ENCODE data around the gene ZDHHC16. TPM values are rescaled to one million over a fixed set of nuclear protein-coding genes. Genes with fewer than 3 reads are reported as not detected.
"Not testable (repeated sequence)": the region's sequence is repeated elsewhere in the genome, so short reads cannot be mapped to it uniquely, and the experiment has no call there.

Gene ZDHHC16
- 10 to 100 TPM; 35.8 to 36.2 TPM for total RNA-seq

DNA sequence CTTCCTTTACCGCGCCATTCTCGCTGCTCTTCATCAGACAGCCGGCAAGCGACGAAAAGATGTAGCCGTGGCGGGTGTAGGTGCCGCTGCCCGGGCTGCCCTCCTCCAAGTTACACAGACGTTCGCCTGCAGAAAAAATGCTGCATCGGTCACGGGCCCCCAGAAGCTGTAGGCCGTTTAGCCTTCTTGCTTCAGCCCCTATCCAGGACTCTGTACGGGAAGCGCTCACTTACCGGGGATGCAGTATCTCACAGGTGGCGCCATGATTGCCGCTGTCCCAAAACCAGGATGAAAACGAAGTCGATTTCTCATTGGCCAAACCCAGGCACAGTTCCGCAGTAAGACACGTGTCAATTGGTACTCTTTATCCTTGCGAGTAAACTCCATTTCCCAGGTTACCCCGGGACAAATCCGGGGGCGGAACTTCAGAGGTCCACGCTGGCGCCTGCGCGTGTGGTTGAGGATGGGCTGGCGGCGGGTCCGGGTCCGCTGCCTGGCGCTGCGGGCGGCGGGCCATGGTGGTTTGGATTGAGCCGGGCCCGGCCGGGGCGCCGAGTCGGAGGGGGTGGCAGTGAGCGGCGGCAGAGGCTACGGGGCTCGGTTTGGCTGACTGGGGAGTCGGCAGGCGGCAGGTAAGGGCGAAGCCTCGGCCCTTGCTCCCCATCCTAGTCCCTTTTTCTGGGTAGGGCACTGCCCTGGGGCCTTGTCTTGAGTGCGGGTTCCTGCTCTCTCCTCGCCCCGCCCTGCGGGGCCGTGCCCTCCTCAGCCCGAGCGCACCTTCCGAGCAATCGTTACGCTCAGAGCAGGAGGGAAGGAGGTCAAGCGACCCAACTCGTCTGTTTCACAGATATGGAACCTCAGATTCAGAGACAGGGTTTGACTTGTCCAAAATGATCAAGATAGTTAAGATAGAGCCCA, at the start of gene ZDHHC16, which contains the start of gene EXOSC1:
Gene ZDHHC16 (plus strand): TSS at position 454 of the 918 bp plus-strand sequence. CDS start 5,501 bp downstream, outside the sequence.
Gene EXOSC1 (minus strand): TSS at position 285 of the 918 bp plus-strand sequence. CDS start 21 bp downstream, at position 264.
- ATAC-seq (peak; percentile 98), DNase-seq (peak; percentile 94)
- Mint-ChIP-seq H3K4me1 (ENCODE audit: low read depth) (peaks cover 40% of the 10 kb centered on the region), H3K27ac (peak within 1 kb of the TSS; percentile 92), H3K9me3 (ENCODE audit: insufficient read depth) (no peaks in the 10 kb centered on the region), H3K4me3 (peak within 1 kb of the TSS; percentile 98), H3K27me3 (ENCODE audit: low read depth) (no peaks in the 10 kb centered on the region), H3K36me3 (ENCODE audit: low read depth) (peaks cover 22% of the 10 kb centered on the region)
- CTCF ChIA-PET, result interaction anchor here (1.1 to 1.7 kb wide), 5 partner anchors 9 to 45 kb away, joined by 3 to 5 read pairs (median 3); no protein-coding TSS in a partner anchor
- POLR2A ChIA-PET, result interaction anchor here (0.5 to 1.5 kb wide), 3 partner anchors 32 to 185 kb away, joined by 3 to 4 read pairs (median 3); no protein-coding TSS in a partner anchor

DNA sequence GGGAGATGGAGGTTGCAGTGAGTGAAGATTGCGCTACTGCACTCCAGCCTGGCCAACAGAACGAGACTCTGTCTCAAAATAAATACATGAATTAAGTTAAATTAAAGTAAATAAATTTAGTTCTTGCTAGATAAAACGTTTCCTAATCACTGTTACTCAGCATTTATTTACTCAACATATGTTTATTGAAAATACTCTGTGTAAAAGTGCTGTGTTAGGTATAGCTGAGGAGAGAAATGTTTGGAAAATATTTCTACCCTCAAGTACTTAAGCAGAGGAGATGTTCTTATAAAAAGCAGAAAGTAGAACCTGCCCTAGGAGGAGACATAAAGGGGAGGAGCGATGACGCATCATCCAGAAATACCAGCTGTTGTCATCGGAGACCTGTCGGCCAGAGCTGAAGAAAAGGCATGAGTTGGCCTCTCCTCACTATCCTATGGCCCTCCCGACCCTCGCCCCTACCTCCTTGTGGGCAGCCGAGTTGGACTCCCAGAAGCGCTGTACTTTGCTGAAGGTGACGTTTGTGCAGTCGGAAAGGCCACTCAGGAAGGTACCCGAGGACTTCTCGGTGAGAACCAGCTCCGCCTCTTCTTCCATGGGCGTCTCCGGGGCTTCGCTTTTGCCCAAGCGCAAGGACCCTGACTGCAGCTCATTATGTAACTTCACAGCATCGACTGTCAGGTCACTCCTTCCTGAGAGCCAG, 46.0 kb upstream of the ZDHHC16 start:
- POLR2A ChIA-PET, result interaction anchor here (0.5 to 2.6 kb wide), 9 partner anchors 10 to 121 kb away, joined by 3 to 10 read pairs (median 3); partner anchors contain the start of gene FRAT1
- no peaks in the 10 kb centered on the region for H3K27me3 Mint-ChIP-seq (ENCODE audit: low read depth)
- peak; percentile 6 for ATAC-seq
- peak overlapping the region; percentile 95 for H3K4me3 Mint-ChIP-seq
- H3K36me3 Mint-ChIP-seq (ENCODE audit: low read depth), result peaks cover 7% of the 10 kb centered on the region
- peak; percentile 60 for DNase-seq
- peaks cover 19% of the 10 kb centered on the region for H3K4me1 Mint-ChIP-seq (ENCODE audit: low read depth)
- peak overlapping the region; percentile 96 for H3K27ac Mint-ChIP-seq
- CTCF ChIA-PET, result interaction anchor here (0.9 to 4.9 kb wide), 12 partner anchors 8 to 327 kb away, joined by 3 to 39 read pairs (median 6); no protein-coding TSS in a partner anchor
- H3K9me3 Mint-ChIP-seq (ENCODE audit: insufficient read depth), result no peaks in the 10 kb centered on the region

DNA sequence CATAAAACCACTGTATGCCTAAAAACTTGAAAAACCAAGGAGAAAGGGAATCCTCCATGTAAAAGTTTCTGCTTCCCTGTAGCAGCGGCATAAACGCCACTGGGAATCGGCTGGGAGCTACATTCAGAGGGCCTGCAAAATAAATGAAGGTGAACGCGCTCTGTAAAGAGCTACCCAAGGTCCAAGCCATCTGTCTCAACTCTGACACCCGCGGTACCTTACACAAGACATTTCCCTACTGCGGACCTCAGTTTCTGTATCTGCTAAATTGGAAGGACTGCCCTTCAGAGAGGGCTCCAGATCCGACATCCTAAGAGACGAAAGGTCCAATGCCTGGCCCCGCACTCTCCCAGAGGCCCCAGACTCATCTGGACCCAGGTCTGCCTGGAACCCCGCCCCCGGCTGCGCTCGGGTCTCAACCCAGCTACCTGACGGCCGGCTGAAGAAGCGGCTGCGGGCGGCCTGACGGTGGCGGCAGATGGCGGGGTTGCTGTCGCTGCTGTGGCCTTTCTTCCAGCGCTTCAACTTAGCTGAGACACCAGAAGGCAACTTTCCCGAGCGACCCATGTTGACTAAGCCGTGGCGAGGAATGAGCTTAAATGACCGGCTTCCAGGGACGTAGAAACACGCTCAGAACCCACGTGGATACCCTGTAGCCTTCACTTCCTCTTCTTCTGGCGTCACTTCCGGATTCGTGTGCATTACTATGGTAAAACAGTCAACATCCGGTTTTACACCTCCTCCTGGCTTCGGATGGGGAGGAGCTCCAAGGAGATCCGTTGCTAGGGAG, 45.1 kb upstream of the ZDHHC16 start, which contains the start of gene RRP12:
Gene RRP12 (minus strand): TSS at position 676 of the 790 bp plus-strand sequence. CDS start 109 bp downstream, at position 567.
- DNase-seq (peak; percentile 95), ATAC-seq (peak; percentile 87)
- H3K27me3 Mint-ChIP-seq (ENCODE audit: low read depth), result no peaks in the 10 kb centered on the region
- ChIA-PET POLR2A (interaction anchor here (0.5 to 2.6 kb wide), 13 partner anchors 9 to 122 kb away, joined by 3 to 10 read pairs (median 3); partner anchors contain the start of gene FRAT1), CTCF (interaction anchor here (0.7 to 4.9 kb wide), 19 partner anchors 8 to 328 kb away, joined by 3 to 39 read pairs (median 3); partner anchors contain the start of genes ANKRD2 and UBTD1)
- peaks cover 19% of the 10 kb centered on the region for H3K4me1 Mint-ChIP-seq (ENCODE audit: low read depth)
- peaks cover 6% of the 10 kb centered on the region for H3K36me3 Mint-ChIP-seq (ENCODE audit: low read depth)
- H3K27ac Mint-ChIP-seq, result peak within 1 kb of the TSS; percentile 96
- H3K4me3 Mint-ChIP-seq, result peak within 1 kb of the TSS; percentile 95
- H3K9me3 Mint-ChIP-seq (ENCODE audit: insufficient read depth), result no peaks in the 10 kb centered on the region

DNA sequence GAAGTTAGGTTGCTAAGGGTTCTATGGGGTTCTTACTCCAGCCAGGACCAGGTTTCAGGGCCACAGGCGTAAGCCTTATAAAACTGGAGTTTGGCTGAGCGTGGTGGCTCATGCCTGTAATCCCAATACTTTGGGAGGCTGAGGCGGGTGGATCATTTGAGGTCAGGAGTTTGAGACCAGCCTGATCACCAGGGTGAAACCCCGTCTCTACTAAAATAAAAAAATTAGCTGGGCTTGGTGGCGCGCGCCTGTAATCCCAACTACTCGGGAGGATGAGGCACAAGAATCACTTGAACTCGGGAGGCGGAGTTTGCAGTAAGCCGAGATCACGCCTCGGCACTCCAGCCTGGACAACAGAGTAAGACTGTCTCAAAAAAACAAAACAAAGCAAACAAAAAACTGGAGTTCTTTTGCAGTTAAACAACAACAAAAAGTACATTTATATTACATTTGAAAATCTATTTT, 44.5 kb upstream of the ZDHHC16 start:
- Mint-ChIP-seq H3K27me3 (ENCODE audit: low read depth) (no peaks in the 10 kb centered on the region), H3K4me3 (peak overlapping the region; percentile 95), H3K4me1 (ENCODE audit: low read depth) (peaks cover 19% of the 10 kb centered on the region), H3K9me3 (ENCODE audit: insufficient read depth) (no peaks in the 10 kb centered on the region), H3K36me3 (ENCODE audit: low read depth) (no peaks in the 10 kb centered on the region), H3K27ac (peak overlapping the region; percentile 96)
- ChIA-PET CTCF (interaction anchor here (0.8 to 4.9 kb wide), 12 partner anchors 9 to 171 kb away, joined by 3 to 39 read pairs (median 6); partner anchors contain the start of genes ANKRD2 and UBTD1), POLR2A (interaction anchor here (1.1 to 2.6 kb wide), 10 partner anchors 8 to 96 kb away, joined by 3 to 10 read pairs (median 5); partner anchors contain the start of gene FRAT1)
- no peak for DNase-seq
- no peak for ATAC-seq

DNA sequence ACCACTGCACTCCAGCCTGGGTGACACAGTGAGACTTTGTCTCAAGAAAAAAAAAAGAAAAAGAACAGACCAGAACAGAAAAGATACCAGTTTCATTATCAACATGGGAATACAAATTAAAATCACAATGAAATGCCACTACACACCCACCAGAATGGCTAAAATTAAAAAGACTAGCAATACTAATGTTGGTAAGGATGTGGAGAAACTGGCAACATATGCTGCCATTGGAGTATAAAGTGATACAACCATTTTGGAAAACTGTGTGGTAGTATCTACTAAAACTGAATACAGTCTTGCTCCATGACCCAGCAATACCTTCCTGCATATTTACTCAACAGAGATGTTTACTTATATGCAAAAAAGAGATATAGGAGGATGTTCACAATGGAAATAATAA, 41.9 kb upstream of the ZDHHC16 start:
- Mint-ChIP-seq H3K9me3 (ENCODE audit: insufficient read depth) (no peaks in the 10 kb centered on the region), H3K36me3 (ENCODE audit: low read depth) (no peaks in the 10 kb centered on the region), H3K27ac (no peak overlapping the region), H3K27me3 (ENCODE audit: low read depth) (no peaks in the 10 kb centered on the region), H3K4me3 (no peak overlapping the region), H3K4me1 (ENCODE audit: low read depth) (peaks cover 36% of the 10 kb centered on the region)
- POLR2A ChIA-PET, result no interaction called here
- DNase-seq (no peak), ATAC-seq (no peak)
- CTCF ChIA-PET, result interaction anchor here (0.6 to 4.9 kb wide), 2 partner anchors 10 to 23 kb away, joined by 4 to 39 read pairs; no protein-coding TSS in a partner anchor

DNA sequence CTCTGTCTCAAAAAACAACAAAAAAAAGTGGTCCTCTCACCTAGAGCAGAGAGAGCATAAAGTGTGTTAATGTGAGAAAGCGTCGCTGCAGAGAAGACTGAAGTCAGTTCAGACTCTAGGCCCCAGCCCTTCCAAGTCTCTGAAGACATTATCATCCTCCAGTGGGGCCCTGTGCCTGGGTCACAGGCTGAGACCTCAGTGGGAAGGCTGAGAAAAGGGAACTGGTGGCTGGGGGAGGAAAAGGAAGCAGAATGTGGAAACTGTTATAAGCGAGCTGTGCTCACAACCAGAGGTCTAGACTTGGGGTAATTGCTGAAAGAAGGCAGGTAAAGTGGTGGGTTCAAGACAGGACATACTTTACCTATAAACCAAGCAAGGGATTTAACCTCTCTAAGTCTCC, 39.9 kb upstream of the ZDHHC16 start:
- no peak for ATAC-seq
- Mint-ChIP-seq H3K4me1 (ENCODE audit: low read depth) (peaks cover 25% of the 10 kb centered on the region), H3K27ac (no peak overlapping the region), H3K27me3 (ENCODE audit: low read depth) (no peaks in the 10 kb centered on the region), H3K9me3 (ENCODE audit: insufficient read depth) (no peaks in the 10 kb centered on the region), H3K36me3 (ENCODE audit: low read depth) (no peaks in the 10 kb centered on the region), H3K4me3 (no peak overlapping the region)
- CTCF ChIA-PET, result interaction anchor here (0.7 to 3.4 kb wide), 8 partner anchors 12 to 148 kb away, joined by 3 to 19 read pairs (median 4); no protein-coding TSS in a partner anchor
- no peak for DNase-seq
- POLR2A ChIA-PET, result interaction anchor here (0.6 to 0.7 kb wide), 2 partner anchors 9 to 270 kb away, joined by 3 read pairs; no protein-coding TSS in a partner anchor

DNA sequence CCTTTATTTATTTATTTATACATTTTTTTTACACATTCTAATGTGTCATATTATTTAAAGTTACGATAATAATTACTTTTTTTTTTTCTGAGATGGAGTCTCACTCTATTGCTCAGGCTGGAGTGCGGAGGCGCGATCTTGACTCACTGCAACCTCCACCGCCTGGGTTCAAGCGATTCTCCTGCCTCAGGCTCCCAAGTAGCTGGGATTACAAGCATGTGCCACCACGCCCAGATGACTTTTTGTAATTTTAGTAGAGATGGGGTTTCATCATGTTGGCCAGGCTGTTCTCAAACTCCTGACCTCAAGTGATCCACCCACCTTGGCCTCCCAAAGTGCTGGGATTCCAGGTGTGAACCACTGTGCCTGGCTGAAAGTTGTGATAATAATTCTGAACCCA, 39.5 kb upstream of the ZDHHC16 start:
- not testable (repeated sequence) for H3K27me3 Mint-ChIP-seq (ENCODE audit: low read depth); H3K9me3 Mint-ChIP-seq (ENCODE audit: insufficient read depth)
- POLR2A ChIA-PET, result interaction anchor here (0.6 to 0.7 kb wide), 2 partner anchors 8 to 270 kb away, joined by 3 read pairs; no protein-coding TSS in a partner anchor

DNA sequence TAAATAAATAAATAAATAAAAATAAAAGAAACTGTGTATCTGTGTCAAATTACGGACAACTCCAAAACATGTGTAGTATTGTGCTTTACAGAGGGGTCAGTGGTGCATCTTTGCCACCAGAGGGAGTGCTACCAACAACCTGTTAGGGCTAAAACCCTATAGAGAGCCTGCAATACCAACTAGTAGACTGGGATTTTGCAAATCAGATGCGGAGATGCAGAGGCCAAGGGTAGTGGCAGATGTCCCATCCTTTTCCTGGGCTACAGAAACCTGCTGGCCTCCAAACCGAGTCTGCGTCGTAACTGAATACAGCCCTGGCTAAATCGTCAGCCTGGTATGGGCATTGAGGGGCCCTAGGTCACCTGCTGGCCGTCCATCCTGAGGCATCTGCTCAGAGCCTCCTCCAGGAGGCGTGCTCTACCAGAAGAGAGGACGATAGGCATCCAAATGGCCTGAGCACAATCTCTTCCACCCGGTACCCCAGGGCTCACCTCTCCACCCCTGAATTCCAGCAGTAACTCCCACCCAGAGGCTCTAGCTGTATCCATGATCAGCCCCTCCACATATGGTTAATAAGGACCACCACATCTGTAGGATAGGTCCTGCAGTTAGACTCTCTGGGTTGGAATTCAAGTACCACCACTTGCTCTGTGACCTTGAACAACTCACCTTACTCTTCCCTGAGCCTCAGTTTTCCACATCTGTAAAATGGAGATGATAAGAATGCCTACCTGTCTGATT, 38.6 kb upstream of the ZDHHC16 start:
- DNase-seq, result peak; percentile 79
- Mint-ChIP-seq H3K27ac (peak overlapping the region; percentile 73), H3K36me3 (ENCODE audit: low read depth) (no peaks in the 10 kb centered on the region), H3K27me3 (ENCODE audit: low read depth) (no peaks in the 10 kb centered on the region), H3K4me3 (peak overlapping the region; percentile 29), H3K4me1 (ENCODE audit: low read depth) (peaks cover 19% of the 10 kb centered on the region), H3K9me3 (ENCODE audit: insufficient read depth) (no peaks in the 10 kb centered on the region)
- CTCF ChIA-PET, result interaction anchor here (0.8 to 3.4 kb wide), 17 partner anchors 8 to 205 kb away, joined by 3 to 24 read pairs (median 5); partner anchors contain the start of gene PGAM1
- peak; percentile 95 for ATAC-seq
- POLR2A ChIA-PET, result no interaction called here

More for the DNA sequence above, 39.5 kb upstream of the ZDHHC16 start:
- DNase-seq; H3K27ac Mint-ChIP-seq; ATAC-seq; H3K36me3 Mint-ChIP-seq (ENCODE audit: low read depth); H3K4me3 Mint-ChIP-seq: not testable (repeated sequence)
- CTCF ChIA-PET, result interaction anchor here (0.7 to 3.4 kb wide), 11 partner anchors 12 to 206 kb away, joined by 3 to 24 read pairs (median 5); partner anchors contain the start of gene PGAM1
- peaks cover 21% of the 10 kb centered on the region for H3K4me1 Mint-ChIP-seq (ENCODE audit: low read depth)

DNA sequence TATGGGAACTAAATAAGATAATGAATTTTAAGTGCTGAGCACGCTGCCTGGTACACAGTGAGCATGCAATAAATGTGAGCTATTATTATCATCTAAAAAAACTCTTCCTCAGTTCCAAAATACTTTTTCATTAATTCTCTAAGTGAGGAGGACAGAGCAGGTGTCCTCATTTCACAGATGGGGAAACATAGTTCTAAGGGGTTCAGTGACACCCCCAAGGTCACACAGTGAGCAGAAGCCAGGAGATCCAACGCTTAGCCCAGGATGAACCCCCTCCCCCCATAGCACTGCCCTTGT, 38.1 kb upstream of the ZDHHC16 start:
- Mint-ChIP-seq H3K27ac (peak overlapping the region; percentile 73), H3K4me1 (ENCODE audit: low read depth) (peaks cover 22% of the 10 kb centered on the region), H3K27me3 (ENCODE audit: low read depth) (no peaks in the 10 kb centered on the region), H3K4me3 (no peak overlapping the region), H3K9me3 (ENCODE audit: insufficient read depth) (no peaks in the 10 kb centered on the region), H3K36me3 (ENCODE audit: low read depth) (no peaks in the 10 kb centered on the region)
- DNase-seq, result no peak
- ChIA-PET CTCF (interaction anchor here (0.8 to 3.4 kb wide), 14 partner anchors 8 to 205 kb away, joined by 3 to 24 read pairs (median 7); partner anchors contain the start of gene PGAM1), POLR2A (no interaction called here)
- ATAC-seq, result no peak
